ENCODE measurements around the gene HOXB3.
A peak's percentile ranks its signal among the peaks of the same experiment; 100 is the strongest.

HOXB3 gene

GRCh38 chr17:48575066-48575582 is 14.9 kb downstream of the HOXB3 start (continued):
- no peak for TF ChIP-seq ZNF560 (tag by site-specific recombination; IDR thresholded peaks at IDR 0.05; ENCODE audit: borderline replicate concordance)
- TF ChIP-seq ZNF132 (tag by site-specific recombination; IDR thresholded peaks at IDR 0.05; ENCODE audit: borderline replicate concordance): no peak
- peak; percentile 96 for TF ChIP-seq MYNN (tag by site-specific recombination; IDR thresholded peaks at IDR 0.05; ENCODE audit: borderline replicate concordance)
- TF ChIP-seq SP7 (tag by site-specific recombination; IDR thresholded peaks at IDR 0.05): peak; percentile 85
- no peak for TF ChIP-seq ZNF292 (tag by site-specific recombination; IDR thresholded peaks at IDR 0.05; ENCODE audit: borderline replicate concordance, low read depth)
- TF ChIP-seq ZNF202 (tag by site-specific recombination; IDR thresholded peaks at IDR 0.05; ENCODE audit: borderline replicate concordance): no peak
- TF ChIP-seq ZFP41 (tag by site-specific recombination; IDR thresholded peaks at IDR 0.05; ENCODE audit: borderline replicate concordance): no peak
- TF ChIP-seq, protein P1, sequence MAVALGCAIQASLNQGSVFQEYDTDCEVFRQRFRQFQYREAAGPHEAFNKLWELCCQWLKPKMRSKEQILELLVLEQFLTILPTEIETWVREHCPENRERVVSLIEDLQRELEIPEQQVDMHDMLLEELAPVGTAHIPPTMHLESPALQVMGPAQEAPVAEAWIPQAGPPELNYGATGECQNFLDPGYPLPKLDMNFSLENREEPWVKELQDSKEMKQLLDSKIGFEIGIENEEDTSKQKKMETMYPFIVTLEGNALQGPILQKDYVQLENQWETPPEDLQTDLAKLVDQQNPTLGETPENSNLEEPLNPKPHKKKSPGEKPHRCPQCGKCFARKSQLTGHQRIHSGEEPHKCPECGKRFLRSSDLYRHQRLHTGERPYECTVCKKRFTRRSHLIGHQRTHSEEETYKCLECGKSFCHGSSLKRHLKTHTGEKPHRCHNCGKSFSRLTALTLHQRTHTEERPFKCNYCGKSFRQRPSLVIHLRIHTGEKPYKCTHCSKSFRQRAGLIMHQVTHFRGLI (tag by site-specific recombination; IDR thresholded peaks at IDR 0.05): peak; percentile 72; the same call in 1 of the 2 replicates
- no peak for TF ChIP-seq ZNF610 (tag by site-specific recombination; IDR thresholded peaks at IDR 0.05; ENCODE audit: borderline replicate concordance)
- no peak for TF ChIP-seq ZNF175 (tag by site-specific recombination; IDR thresholded peaks at IDR 0.05)
- peak; percentile 85; the same call in 1 of the 2 replicates for TF ChIP-seq KLF7 (tag by site-specific recombination; IDR thresholded peaks at IDR 0.05; ENCODE audit: borderline replicate concordance)
- TF ChIP-seq, protein P2, sequence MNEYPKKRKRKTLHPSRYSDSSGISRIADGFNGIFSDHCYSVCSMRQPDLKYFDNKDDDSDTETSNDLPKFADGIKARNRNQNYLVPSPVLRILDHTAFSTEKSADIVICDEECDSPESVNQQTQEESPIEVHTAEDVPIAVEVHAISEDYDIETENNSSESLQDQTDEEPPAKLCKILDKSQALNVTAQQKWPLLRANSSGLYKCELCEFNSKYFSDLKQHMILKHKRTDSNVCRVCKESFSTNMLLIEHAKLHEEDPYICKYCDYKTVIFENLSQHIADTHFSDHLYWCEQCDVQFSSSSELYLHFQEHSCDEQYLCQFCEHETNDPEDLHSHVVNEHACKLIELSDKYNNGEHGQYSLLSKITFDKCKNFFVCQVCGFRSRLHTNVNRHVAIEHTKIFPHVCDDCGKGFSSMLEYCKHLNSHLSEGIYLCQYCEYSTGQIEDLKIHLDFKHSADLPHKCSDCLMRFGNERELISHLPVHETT (tag by site-specific recombination; IDR thresholded peaks at IDR 0.05): no peak; the same call in 1 of the 2 replicates
- no peak for TF ChIP-seq HOXD13 (CRISPR knock-in tag; IDR thresholded peaks at IDR 0.05; ENCODE audit: borderline replicate concordance)
- no peak for TF ChIP-seq ZBTB48 (tag by site-specific recombination; IDR thresholded peaks at IDR 0.05)
- no peak for TF ChIP-seq ZNF37A (tag by site-specific recombination; IDR thresholded peaks at IDR 0.05)
- TF ChIP-seq ZNF600 (tag by site-specific recombination; IDR thresholded peaks at IDR 0.05): 0 out of 2 replicates have a peak, but pooled peaks have one; percentile 33
- TF ChIP-seq ZBTB26 (tag by site-specific recombination; optimal IDR thresholded peaks at IDR 0.05): no peak
- no peak for TF ChIP-seq YY2 (tag by site-specific recombination; IDR thresholded peaks at IDR 0.05)
- TF ChIP-seq, protein P3, sequence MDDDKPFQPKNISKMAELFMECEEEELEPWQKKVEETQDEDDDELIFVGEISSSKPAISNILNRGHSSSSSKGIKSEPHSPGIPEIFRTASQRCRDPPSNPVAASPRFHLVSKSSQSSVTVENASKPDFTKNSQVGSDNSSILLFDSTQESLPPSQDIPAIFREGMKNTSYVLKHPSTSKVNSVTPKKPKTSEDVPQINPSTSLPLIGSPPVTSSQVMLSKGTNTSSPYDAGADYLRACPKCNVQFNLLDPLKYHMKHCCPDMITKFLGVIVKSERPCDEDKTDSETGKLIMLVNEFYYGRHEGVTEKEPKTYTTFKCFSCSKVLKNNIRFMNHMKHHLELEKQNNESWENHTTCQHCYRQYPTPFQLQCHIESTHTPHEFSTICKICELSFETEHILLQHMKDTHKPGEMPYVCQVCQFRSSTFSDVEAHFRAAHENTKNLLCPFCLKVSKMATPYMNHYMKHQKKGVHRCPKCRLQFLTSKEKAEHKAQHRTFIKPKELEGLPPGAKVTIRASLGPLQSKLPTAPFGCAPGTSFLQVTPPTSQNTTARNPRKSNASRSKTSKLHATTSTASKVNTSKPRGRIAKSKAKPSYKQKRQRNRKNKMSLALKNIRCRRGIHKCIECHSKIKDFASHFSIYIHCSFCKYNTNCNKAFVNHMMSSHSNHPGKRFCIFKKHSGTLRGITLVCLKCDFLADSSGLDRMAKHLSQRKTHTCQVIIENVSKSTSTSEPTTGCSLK (tag by site-specific recombination; IDR thresholded peaks at IDR 0.05): no peak
- TF ChIP-seq ZNF354C (tag by site-specific recombination; IDR thresholded peaks at IDR 0.05; ENCODE audit: borderline replicate concordance, low read depth): no peak
- TF ChIP-seq, protein P4, sequence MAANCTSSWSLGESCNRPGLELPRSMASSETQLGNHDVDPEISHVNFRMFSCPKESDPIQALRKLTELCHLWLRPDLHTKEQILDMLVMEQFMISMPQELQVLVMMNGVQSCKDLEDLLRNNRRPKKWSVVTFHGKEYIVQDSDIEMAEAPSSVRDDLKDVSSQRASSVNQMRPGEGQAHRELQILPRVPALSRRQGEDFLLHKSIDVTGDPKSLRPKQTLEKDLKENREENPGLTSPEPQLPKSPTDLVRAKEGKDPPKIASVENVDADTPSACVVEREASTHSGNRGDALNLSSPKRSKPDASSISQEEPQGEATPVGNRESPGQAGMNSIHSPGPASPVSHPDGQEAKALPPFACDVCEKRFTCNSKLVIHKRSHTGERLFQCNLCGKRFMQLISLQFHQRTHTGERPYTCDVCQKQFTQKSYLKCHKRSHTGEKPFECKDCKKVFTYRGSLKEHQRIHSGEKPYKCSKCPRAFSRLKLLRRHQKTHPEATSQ (tag by site-specific recombination; IDR thresholded peaks at IDR 0.05): no peak
- TF ChIP-seq, protein P5, sequence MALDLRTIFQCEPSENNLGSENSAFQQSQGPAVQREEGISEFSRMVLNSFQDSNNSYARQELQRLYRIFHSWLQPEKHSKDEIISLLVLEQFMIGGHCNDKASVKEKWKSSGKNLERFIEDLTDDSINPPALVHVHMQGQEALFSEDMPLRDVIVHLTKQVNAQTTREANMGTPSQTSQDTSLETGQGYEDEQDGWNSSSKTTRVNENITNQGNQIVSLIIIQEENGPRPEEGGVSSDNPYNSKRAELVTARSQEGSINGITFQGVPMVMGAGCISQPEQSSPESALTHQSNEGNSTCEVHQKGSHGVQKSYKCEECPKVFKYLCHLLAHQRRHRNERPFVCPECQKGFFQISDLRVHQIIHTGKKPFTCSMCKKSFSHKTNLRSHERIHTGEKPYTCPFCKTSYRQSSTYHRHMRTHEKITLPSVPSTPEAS (tag by site-specific recombination; IDR thresholded peaks at IDR 0.05): no peak
- no peak for TF ChIP-seq ZNF112 (tag by site-specific recombination; IDR thresholded peaks at IDR 0.05)
- TF ChIP-seq, protein P6, sequence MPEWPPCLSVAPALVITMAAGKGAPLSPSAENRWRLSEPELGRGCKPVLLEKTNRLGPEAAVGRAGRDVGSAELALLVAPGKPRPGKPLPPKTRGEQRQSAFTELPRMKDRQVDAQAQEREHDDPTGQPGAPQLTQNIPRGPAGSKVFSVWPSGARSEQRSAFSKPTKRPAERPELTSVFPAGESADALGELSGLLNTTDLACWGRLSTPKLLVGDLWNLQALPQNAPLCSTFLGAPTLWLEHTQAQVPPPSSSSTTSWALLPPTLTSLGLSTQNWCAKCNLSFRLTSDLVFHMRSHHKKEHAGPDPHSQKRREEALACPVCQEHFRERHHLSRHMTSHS (tag by site-specific recombination; IDR thresholded peaks at IDR 0.05): 0 out of 2 replicates have a peak, but pooled peaks have one; percentile 78
- TF ChIP-seq, protein P7, sequence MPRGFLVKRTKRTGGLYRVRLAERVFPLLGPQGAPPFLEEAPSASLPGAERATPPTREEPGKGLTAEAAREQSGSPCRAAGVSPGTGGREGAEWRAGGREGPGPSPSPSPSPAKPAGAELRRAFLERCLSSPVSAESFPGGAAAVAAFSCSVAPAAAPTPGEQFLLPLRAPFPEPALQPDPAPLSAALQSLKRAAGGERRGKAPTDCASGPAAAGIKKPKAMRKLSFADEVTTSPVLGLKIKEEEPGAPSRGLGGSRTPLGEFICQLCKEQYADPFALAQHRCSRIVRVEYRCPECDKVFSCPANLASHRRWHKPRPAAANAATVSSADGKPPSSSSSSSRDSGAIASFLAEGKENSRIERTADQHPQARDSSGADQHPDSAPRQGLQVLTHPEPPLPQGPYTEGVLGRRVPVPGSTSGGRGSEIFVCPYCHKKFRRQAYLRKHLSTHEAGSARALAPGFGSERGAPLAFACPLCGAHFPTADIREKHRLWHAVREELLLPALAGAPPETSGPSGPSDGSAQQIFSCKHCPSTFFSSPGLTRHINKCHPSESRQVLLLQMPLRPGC (tag by site-specific recombination; IDR thresholded peaks at IDR 0.05): peak; percentile 98
- TF ChIP-seq ZNF549 (tag by site-specific recombination; IDR thresholded peaks at IDR 0.05): no peak
- TF ChIP-seq ZNF629 (tag by site-specific recombination; IDR thresholded peaks at IDR 0.05): peak; percentile 59

All from HEK293 (cell line).